ENCODE measurements around the gene DYNLT4. TPM values are rescaled to one million over a fixed set of nuclear protein-coding genes. Genes with fewer than 3 reads are reported as not detected.
"Not testable (repeated sequence)": the region's sequence is repeated elsewhere in the genome, so short reads cannot be mapped to it uniquely, and the experiment has no call there.

The DYNLT4 gene
- total and polyA plus RNA-seq, 8 donors: 0.28 to 1.8 (median 0.38) TPM

DNA sequence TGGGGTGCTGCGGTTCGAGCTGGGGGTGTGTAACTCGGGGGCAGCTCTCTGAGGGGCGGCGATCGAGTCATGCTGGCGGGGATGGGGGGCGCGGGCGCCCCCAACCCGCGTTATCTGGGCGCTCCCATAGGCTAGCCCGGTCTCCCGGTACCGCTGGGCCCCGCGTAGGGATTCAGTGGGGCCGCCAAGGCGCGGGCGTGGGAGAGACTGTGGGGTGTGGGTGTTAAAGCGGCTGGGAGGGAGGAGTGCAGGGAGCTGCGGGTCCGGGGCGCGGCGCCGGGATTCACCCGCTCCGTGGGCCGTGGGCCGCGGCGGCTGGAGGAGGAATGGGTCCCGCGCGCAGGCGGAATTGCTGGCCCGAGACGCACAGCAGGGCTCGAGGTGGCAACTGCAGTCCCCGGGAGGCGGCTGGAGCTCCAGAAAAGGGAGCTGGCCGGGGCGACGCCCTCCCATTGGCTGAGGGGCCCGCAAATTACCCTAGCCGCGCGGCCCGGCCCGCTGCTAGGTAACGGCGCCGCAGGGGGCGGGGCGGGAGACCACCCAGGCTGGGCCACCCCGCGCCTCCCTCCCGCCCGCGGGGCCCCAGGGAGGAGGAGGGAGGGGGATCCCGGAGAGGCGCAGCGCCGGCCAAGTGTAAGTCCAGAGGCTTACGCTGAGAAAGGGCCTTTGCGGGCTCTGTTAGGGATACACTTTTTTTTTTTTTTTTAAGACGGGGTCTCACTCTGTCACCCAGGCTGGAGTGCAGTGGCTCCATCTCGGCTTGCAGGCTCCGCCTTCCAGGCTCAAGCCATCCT lies 35.9 kb upstream of the DYNLT4 start, which contains the start of gene PTCH2:
Gene PTCH2, minus strand, starts transcription at position 392 of the 794 bp plus-strand sequence. Its CDS starts 321 bp downstream, at position 71.
- H3K27me3 ChIP-seq: no peaks in the 10 kb centered on the region
- FAIRE-seq: no peak
- ATAC-seq: peak; percentile 84 to 92 (median 90)
- intact Hi-C loops (cut with DNase I): loop anchor here in 1 of 3 donors (5.0 kb wide), 1 partner anchor 56 kb away; the partner anchor contains the start of gene BEST4
- H3K9me3 ChIP-seq: no peaks in the 10 kb centered on the region
- peak within 1 kb of the TSS; percentile 21 to 57 (median 29) for H3K4me3 ChIP-seq
- WGBS, 2 donors: 2% methylated on average over 59 to 72 of the region's 72 CpGs
- no peaks in the 10 kb centered on the region for H3K36me3 ChIP-seq
- TF ChIP-seq, protein P1, sequence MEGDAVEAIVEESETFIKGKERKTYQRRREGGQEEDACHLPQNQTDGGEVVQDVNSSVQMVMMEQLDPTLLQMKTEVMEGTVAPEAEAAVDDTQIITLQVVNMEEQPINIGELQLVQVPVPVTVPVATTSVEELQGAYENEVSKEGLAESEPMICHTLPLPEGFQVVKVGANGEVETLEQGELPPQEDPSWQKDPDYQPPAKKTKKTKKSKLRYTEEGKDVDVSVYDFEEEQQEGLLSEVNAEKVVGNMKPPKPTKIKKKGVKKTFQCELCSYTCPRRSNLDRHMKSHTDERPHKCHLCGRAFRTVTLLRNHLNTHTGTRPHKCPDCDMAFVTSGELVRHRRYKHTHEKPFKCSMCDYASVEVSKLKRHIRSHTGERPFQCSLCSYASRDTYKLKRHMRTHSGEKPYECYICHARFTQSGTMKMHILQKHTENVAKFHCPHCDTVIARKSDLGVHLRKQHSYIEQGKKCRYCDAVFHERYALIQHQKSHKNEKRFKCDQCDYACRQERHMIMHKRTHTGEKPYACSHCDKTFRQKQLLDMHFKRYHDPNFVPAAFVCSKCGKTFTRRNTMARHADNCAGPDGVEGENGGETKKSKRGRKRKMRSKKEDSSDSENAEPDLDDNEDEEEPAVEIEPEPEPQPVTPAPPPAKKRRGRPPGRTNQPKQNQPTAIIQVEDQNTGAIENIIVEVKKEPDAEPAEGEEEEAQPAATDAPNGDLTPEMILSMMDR (IDR thresholded peaks at IDR 0.05): no peak
- DNase-seq: peak in 5 of 6 donors; percentile 40 to 80 (median 64)
- H3K27ac ChIP-seq: no peak within 1 kb of the TSS
- H3K4me1 ChIP-seq: no peaks in the 10 kb centered on the region

DNA sequence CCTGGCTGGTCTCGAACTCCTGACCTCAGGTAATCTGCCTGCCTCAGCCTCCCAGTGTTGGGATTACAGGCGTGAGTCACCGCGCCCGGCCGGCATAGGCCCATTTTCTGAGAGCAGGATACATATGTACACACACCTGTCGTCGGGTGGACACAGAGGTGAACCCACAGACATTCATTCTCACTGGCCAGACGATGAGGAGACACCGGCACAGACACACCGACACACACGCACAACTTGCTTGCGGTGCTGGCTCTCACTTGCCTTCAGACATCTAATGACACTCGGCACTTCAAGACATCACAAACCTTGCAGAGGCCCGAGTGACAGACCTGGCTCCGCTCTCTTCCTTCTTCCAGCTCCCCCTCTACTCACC lies 35.3 kb upstream of the DYNLT4 start:
- 62 to 65% methylated on average over 16 of the region's 16 CpGs for whole genome bisulfite sequencing, 2 donors
- TF ChIP-seq, protein P1 (IDR thresholded peaks at IDR 0.05): no peak
- FAIRE-seq: no peak
- Histone ChIP-seq H3K27me3 (no peaks in the 10 kb centered on the region), H3K4me3 (peak overlapping the region in 2 of 4 donors; percentile 35 to 57), H3K27ac (no peak overlapping the region), H3K36me3 (no peaks in the 10 kb centered on the region), H3K4me1 (no peaks in the 10 kb centered on the region), H3K9me3 (no peaks in the 10 kb centered on the region)
- DNase-seq: no peak
- peak; percentile 17 to 47 (median 30) for ATAC-seq
- intact Hi-C loops (cut with DNase I): loop anchor here in 1 of 3 donors (5.0 kb wide), 1 partner anchor 55 kb away; the partner anchor contains the start of gene BEST4

DNA sequence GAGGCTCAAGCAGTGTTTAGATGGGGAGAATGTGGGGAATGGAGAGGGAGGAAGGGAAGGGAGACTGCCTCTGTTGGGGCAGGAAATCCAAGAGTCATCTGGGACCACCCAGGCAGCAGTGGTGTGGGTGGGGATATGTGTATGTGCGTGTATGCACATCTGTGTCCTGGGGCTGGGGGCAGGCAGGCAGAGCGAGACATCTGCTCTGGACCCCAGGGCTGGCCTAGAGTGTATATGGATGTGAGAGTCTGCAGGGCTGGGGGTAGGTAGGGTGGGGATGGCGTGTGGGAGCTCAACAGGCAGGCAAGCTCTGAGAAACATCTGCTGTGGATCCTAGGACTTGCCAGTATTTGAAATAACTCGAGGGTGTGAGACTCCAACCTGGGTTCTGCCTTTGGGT lies 32.4 kb upstream of the DYNLT4 start:
- Histone ChIP-seq H3K27ac (no peak overlapping the region), H3K36me3 (no peaks in the 10 kb centered on the region), H3K4me3 (no peak overlapping the region), H3K9me3 (no peaks in the 10 kb centered on the region), H3K4me1 (no peaks in the 10 kb centered on the region), H3K27me3 (no peaks in the 10 kb centered on the region)
- TF ChIP-seq, protein P1 (IDR thresholded peaks at IDR 0.05): no peak
- ATAC-seq: no peak
- DNase-seq: no peak
- 62 to 64% methylated on average over 4 of the region's 4 CpGs for WGBS, 2 donors
- intact Hi-C loops (cut with DNase I): loop anchor here in 1 of 3 donors (10.0 kb wide), 1 partner anchor 165 kb away; no protein-coding TSS in a partner anchor
- no peak for FAIRE-seq

DNA sequence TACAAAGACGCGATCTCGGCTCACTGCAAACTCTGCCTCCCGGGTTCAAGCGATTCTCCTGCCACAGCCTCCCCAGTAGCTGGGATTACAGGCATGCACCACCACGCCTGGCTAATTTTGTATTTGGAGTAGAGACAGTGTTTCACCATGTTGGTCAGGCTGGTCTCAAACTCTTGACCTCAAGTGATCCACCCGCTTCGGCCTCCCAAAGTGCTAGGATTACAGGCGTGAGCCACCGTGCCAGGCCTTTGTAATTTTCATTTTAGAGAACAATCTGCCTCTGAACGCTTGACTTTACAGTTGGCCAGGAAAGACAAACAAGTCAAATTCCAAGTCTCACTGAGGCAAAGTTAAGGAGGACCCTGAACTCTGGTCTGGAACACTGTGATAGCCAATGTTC lies 31.1 kb upstream of the DYNLT4 start:
- WGBS, 2 donors: 88 to 92% methylated on average over 11 of the region's 11 CpGs
- FAIRE-seq, DNase-seq, H3K36me3 ChIP-seq, H3K27ac ChIP-seq, H3K9me3 ChIP-seq, H3K4me1 ChIP-seq, ATAC-seq, H3K4me3 ChIP-seq, H3K27me3 ChIP-seq: not testable (repeated sequence)
- intact Hi-C loops (cut with DNase I): loop anchor here in 1 of 3 donors (10.0 kb wide), 1 partner anchor 167 kb away; no protein-coding TSS in a partner anchor

DNA sequence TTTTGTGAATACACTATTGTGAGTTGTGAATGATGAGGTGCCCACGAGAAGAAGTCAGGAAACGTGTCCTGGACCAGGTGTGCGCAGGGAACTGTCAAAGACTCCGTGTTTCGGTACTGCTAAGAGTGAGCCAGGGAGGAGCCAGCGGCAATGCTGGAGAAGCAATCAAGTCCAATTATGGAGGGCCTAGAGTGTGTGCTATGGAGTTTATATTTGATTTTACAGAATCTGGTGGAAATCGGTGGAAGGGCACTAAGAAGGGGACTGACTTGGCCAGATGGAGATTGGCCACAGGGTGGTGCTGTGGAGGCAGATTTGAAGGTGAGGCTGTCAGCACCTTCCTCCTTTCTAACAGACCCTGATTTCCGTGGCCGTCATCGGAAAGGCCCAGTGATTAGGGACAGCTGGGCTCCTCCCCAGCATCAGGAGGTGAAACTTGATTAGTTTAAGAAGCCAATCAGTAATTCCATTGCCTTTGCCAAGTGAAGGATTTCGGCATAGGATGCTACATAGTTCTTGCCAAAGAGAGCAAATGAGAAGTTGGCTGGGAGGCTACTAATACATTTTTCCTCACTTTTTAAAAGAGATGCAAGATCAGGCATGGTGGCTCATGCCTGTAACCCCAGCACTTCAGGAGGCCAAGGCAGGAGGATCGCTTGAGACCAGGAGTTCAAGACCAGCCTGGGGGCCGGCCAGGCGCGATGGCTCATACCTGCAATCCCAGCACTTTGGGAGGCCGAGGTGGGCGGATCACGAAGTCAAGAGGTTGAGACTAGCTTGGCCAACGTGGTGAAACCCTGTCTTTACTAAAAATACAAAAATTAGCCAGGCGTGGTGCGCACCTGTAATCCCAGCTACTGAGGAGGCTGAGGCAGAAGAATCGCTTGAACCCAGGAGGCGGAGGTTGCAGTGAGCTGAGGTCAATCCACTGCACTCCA lies 28.9 kb upstream of the DYNLT4 start:
- Histone ChIP-seq H3K4me1 (no peaks in the 10 kb centered on the region), H3K36me3 (no peaks in the 10 kb centered on the region), H3K27ac (no peak overlapping the region), H3K27me3 (no peaks in the 10 kb centered on the region), H3K4me3 (no peak overlapping the region), H3K9me3 (no peaks in the 10 kb centered on the region)
- FAIRE-seq (no peak), ATAC-seq (peak; percentile 89 to 97 (median 95)), DNase-seq (peak; percentile 74 to 91 (median 86))
- TF ChIP-seq, protein P1 (IDR thresholded peaks at IDR 0.05): peak; percentile 71 to 85 (median 82)
- WGBS, 2 donors: 56 to 59% methylated on average over 23 of the region's 23 CpGs
- intact Hi-C loops (cut with DNase I): loop anchor here in 1 of 3 donors (10.0 kb wide), 1 partner anchor 169 kb away; no protein-coding TSS in a partner anchor

All from pancreas (tissue), 10 donors.